WI38 (cell line): Measurements from ENCODE around the gene MCRIP2.

Experiments
- H3K4me3 ChIP-seq: 2 replicates; pipeline ENCODE4 v1.5.1; 2011; ENCODE audit warnings: low read depth, mild to moderate bottlenecking, control low read depth, low read length
- TF ChIP-seq, protein P1 (sequence below): IDR thresholded peaks from 2 replicates; pipeline ENCODE4 v1.5.1; 2012; ENCODE audit warnings: low read depth, mild to moderate bottlenecking, control low read depth, low read length

MCRIP2 gene

DNA sequence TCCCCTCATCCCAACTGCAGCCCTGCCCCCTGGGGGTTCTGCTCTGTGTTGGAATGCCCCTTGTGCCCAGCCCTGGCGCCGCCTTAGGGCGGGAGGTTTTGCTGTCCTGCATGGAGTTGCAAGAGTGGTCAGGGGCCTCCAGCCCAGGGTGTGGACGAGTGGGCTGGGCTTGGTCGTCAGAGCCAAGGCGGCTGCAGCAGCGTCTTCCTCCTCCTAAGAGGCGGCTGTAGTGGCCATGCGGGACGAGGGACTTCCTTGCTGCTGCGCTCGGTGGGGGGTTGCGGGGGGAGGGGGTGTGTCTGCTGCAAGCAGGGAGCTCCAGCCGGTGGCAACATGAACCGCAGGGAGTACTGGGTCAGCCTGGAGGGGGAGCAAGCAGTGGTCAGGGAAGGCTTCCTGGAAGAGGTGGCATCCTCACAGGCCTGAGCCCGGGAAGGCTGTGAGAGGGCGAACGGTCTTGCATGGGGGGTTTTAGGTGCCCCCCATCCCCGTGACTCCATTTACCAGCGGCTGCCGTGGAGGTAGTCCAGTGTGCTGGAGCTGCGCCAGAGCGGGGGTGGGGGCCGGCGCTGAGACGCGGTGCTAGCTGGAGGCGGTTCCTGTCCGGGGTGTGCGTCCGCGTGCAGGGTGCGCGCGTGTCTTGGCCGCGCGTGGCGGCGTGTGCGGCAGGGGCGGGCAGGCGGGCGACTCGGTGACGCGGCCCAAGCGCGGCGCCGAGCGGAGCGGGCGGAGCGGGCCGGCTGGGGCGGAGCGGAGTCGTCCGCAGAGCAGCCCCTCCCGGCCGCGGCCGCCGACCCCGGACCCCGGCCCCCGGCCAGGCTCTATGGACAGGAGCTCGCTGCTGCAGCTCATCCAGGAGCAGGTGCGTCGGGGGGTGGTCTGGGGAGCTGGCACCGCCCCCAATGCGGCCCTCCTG lies 33.6 kb downstream of the MCRIP2 start, which contains the start of gene RHBDL1:
Gene RHBDL1, plus strand, starts transcription at position 704 of the 916 bp plus-strand sequence. Its CDS starts 120 bp downstream, at position 824.
- H3K4me3 ChIP-seq: no peak within 1 kb of the TSS
- TF ChIP-seq, protein P1, sequence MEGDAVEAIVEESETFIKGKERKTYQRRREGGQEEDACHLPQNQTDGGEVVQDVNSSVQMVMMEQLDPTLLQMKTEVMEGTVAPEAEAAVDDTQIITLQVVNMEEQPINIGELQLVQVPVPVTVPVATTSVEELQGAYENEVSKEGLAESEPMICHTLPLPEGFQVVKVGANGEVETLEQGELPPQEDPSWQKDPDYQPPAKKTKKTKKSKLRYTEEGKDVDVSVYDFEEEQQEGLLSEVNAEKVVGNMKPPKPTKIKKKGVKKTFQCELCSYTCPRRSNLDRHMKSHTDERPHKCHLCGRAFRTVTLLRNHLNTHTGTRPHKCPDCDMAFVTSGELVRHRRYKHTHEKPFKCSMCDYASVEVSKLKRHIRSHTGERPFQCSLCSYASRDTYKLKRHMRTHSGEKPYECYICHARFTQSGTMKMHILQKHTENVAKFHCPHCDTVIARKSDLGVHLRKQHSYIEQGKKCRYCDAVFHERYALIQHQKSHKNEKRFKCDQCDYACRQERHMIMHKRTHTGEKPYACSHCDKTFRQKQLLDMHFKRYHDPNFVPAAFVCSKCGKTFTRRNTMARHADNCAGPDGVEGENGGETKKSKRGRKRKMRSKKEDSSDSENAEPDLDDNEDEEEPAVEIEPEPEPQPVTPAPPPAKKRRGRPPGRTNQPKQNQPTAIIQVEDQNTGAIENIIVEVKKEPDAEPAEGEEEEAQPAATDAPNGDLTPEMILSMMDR: no peak

DNA sequence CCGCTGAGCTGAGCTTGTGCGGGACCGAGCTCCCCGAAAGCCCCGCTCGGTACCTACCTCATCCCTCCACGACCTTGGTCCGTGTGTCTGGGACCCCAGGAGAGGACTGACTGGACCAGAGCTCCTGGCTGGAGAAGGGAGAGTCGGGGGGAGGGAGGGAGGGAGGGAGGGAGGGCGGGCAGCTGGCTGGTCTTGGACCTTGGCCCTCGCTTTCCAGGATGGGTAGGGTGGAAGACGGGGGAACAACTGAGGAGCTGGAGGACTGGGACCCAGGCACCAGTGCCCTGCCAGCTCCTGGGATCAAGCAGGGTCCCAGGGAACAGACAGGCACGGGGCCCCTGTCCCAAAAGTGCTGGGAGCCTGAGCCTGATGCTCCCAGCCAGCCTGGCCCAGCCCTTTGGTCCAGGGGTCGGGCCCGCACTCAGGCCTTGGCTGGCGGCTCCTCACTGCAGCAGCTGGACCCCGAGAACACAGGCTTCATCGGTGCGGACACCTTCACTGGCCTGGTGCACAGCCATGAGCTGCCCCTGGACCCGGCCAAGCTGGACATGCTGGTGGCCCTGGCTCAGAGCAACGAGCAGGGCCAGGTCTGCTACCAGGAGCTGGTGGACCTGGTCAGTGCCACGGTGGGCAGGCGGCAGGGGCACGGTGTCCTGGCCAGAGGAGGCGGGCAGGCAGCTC lies 34.4 kb downstream of the MCRIP2 start:
- H3K4me3 ChIP-seq: no peak overlapping the region
- TF ChIP-seq, protein P1: no peak

DNA sequence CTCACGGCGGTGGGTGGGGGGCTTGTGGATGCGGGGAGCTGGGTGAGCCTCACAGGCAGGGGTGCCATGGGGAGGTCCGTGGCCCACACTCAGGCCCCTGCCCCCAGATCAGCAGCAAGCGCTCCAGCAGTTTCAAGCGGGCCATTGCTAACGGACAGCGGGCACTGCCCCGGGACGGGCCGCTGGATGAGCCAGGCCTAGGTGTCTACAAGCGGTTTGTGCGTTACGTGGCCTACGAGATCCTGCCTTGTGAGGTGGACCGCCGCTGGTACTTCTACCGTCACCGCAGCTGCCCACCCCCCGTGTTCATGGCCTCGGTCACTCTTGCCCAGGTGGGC lies 34.9 kb downstream of the MCRIP2 start:
- no peak overlapping the region for H3K4me3 ChIP-seq
- TF ChIP-seq, protein P1: no peak

DNA sequence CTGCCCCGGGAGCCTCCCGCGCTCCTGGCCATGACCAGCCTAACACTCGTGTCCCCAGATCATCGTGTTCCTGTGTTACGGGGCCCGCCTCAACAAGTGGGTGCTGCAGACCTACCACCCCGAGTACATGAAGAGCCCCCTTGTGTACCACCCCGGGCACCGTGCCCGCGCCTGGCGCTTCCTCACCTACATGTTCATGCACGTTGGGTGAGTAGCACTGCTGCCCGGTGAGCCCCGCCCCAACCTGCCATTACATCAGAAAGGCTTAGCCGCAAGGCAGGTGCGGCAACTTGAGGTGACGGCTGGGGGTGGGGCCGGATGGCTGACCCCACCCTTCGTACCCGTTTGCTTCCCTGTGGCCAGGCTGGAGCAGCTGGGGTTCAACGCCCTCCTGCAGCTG lies 35.3 kb downstream of the MCRIP2 start:
- H3K4me3 ChIP-seq: no peak overlapping the region
- TF ChIP-seq, protein P1: no peak

DNA sequence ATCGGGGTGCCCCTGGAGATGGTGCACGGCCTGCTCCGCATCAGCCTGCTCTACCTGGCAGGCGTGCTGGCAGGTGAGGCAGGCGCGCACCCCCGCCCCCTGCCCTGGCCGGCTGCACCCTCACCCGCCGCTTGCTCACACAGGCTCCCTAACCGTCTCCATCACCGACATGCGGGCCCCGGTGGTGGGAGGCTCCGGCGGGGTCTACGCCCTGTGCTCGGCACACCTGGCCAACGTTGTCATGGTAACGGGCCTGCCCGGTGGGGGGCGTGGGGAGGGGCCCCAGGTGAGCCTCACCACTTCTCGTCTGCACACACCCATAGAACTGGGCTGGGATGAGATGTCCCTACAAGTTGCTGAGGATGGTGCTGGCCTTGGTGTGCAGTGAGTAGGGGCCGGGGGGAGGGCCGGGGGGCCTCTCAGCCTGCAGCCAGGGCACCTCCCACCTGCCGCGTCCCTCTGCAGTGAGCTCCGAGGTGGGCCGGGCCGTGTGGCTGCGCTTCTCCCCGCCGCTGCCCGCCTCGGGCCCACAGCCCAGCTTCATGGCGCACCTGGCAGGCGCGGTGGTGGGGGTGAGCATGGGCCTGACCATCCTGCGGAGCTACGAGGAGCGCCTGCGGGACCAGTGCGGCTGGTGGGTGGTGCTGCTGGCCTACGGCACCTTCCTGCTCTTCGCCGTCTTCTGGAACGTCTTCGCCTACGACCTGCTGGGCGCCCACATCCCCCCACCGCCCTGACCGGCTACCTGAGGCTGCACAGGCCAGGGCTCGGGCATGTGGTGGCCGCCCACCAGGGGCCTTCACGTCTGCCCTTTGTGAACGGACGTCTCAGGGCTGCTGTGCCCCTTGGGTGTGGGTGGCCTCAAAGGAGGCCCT lies 35.9 kb downstream of the MCRIP2 start:
- TF ChIP-seq, protein P1: no peak
- no peak overlapping the region for H3K4me3 ChIP-seq

DNA sequence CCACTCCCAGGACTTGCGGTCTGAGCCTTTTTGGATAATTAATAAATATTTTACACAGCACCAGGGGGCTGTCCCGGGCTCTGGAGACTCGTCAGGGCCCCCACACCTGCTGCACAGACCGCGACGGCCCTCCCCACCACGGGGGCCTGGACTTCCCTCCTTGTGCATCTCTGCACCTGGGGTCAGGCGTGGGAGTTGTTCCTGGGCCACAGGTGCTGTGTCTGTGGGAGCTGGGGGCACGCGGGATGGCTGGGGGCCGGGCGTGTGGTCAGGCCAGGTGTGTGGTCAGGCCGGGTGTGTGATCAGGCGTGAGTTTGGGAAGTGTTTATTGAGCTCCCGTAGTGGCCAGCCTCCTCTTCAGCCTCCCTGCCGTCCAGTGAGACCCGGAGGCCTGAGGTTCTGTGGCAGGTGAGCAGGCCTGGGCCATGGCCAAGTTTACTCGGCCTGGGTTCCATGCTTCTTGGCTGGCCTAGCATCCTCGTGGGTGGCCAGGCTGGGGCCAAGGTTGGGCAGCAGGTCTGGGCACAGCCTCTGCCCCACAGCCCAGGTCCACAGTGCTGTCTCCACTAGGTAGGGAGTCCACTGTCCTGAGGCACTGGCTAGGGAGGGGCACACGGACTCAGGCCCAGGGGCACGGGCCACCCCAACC lies 36.7 kb downstream of the MCRIP2 start:
- H3K4me3 ChIP-seq: no peak overlapping the region
- TF ChIP-seq, protein P1: no peak
